Gastrocnemius medialis (tissue), 4 donors: ENCODE data around the gene TRPC4. TPM values are rescaled to one million over a fixed set of nuclear protein-coding genes. Genes with fewer than 3 reads are reported as not detected.

Experiments
- ATAC-seq, 2 donors: fragments of 150-250 bp; one replicate each; pipeline ENCODE4 v1.9.1; 2016
- DNase-seq, 2 donors: peaks; one replicate each; pipeline ENCODE4 v3.0.0-alpha.2; 2019
- H3K27ac ChIP-seq, 4 donors: fragments of 200-600 bp; sonication (generic); 1 replicate in 1 of 4; 2 replicates in 3 of 4; pipeline ENCODE4 v1.5.1; 2016 to 2018; ENCODE audit warnings: mild to moderate bottlenecking in 2 of 4, moderate library complexity in 1 of 4
- H3K27me3 ChIP-seq, 3 donors: fragments of 200-600 bp; sonication (generic) in 2 of 3; 1 replicate in 1 of 3; 2 replicates in 2 of 3; pipeline versions ENCODE4 v1.5.1 to v1.6.0; 2016 to 2019; ENCODE audit warnings: mild to moderate bottlenecking in 1 of 3, moderate library complexity in 1 of 3
- H3K36me3 ChIP-seq, 2 donors: fragments of 200-600 bp; sonication (generic) in 1 of 2; one replicate each; pipeline ENCODE4 v1.5.1; 2017 to 2018
- H3K4me1 ChIP-seq, 2 donors: fragments of 200-600 bp; sonication (generic) in 1 of 2; one replicate each; pipeline ENCODE4 v1.5.1; 2016 to 2017; ENCODE audit warnings: mild to moderate bottlenecking in 2 of 2
- H3K4me3 ChIP-seq, 4 donors: fragments of 200-600 bp; sonication (generic) in 3 of 4; 1 replicate in 1 of 4; 2 replicates in 3 of 4; pipeline ENCODE4 v1.5.1; 2016 to 2019; ENCODE audit warnings: mild to moderate bottlenecking in 2 of 4
- H3K9me3 ChIP-seq, 3 donors: fragments of 200-600 bp; sonication (generic) in 2 of 3; 1 replicate in 1 of 3; 2 replicates in 2 of 3; pipeline ENCODE4 v1.5.1; 2016 to 2019
- POLR2A ChIP-seq, 2 donors: fragments of 450-650 bp; IDR thresholded peaks; one replicate each; pipeline ENCODE4 v1.6.1; 2017; ENCODE audit warnings: antibody characterized with exemption in 2 of 2, mild to moderate bottlenecking in 2 of 2, moderate library complexity in 2 of 2
- in situ Hi-C, 4 donors: fragments of 200-750 bp; cut with MboI; loops; one replicate each; pipeline versions ENCODE4 v1.15.0 to v1.8.0; 2017; ENCODE audit warnings: low sequenced_read_pairs in 4 of 4
- intact Hi-C: fragments of 100-400 bp; cut with DNase I; formaldehyde crosslinking; loops from one replicate; pipeline ENCODE4 v1.15.1; 2023; ENCODE audit warnings: low total_unique reads
- total RNA-seq, 4 donors: library from RNA; depleted of rRNA; stranded (reverse); fragments of >200 nt; gene quantifications; one replicate each; pipeline versions ENCODE4 v1.1.0 to v1.2.3, GENCODE V29; 2016
- TF ChIP-seq, protein P1 (sequence below), 5 experiments: fragments of 450-650 bp in 3 of 5; fragments of 200-600 bp in 2 of 5; sonication (generic) in 2 of 5; IDR thresholded peaks in 4 of 5; conservative IDR thresholded peaks in 1 of 5; 1 replicate in 4 of 5; 2 replicates in 1 of 5; pipeline ENCODE4 v1.5.1; 2016 to 2019; ENCODE audit warnings: antibody characterized with exemption in 5 of 5, mild to moderate bottlenecking in 3 of 5, moderate library complexity in 3 of 5

TRPC4 gene
- total RNA-seq, 4 donors from 2014 or later: 0.20 to 0.75 (median 0.27) TPM; not detected in 1

DNA sequence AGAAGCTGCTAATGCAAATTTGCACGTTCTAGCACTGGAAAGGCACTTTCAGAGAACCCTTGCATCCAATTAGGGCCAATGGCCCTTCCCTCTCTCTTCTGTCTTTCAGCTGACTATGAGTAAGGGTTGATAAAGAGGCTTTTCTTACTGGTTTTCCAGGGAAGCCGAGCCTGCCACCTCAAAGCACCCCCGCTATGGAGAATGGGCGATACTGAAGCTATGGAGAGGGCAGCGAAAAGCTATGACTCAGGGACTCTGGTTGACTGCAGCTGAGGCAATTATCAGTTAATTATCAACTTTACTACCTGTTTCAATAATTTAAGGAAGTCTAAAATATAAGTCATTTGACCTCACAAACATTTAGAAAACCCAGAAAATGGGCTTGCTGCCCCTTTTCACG lies 115.8 kb downstream of the TRPC4 start:
- Histone ChIP-seq H3K36me3 (no peaks in the 10 kb centered on the region), H3K27me3 (no peaks in the 10 kb centered on the region), H3K4me1 (no peaks in the 10 kb centered on the region), H3K9me3 (no peaks in the 10 kb centered on the region), H3K27ac (no peak overlapping the region), H3K4me3 (no peak overlapping the region)
- in situ Hi-C loops: no loop called here
- no peak for ATAC-seq
- TF ChIP-seq, protein P1, sequence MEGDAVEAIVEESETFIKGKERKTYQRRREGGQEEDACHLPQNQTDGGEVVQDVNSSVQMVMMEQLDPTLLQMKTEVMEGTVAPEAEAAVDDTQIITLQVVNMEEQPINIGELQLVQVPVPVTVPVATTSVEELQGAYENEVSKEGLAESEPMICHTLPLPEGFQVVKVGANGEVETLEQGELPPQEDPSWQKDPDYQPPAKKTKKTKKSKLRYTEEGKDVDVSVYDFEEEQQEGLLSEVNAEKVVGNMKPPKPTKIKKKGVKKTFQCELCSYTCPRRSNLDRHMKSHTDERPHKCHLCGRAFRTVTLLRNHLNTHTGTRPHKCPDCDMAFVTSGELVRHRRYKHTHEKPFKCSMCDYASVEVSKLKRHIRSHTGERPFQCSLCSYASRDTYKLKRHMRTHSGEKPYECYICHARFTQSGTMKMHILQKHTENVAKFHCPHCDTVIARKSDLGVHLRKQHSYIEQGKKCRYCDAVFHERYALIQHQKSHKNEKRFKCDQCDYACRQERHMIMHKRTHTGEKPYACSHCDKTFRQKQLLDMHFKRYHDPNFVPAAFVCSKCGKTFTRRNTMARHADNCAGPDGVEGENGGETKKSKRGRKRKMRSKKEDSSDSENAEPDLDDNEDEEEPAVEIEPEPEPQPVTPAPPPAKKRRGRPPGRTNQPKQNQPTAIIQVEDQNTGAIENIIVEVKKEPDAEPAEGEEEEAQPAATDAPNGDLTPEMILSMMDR (IDR thresholded peaks at IDR 0.05 in 4 of 5, conservative IDR thresholded peaks at IDR 0.05 in 1 of 5): no peak
- no peak for TF ChIP-seq POLR2A (IDR thresholded peaks at IDR 0.05)
- no peak for DNase-seq
- intact Hi-C loops: no loop called here

DNA sequence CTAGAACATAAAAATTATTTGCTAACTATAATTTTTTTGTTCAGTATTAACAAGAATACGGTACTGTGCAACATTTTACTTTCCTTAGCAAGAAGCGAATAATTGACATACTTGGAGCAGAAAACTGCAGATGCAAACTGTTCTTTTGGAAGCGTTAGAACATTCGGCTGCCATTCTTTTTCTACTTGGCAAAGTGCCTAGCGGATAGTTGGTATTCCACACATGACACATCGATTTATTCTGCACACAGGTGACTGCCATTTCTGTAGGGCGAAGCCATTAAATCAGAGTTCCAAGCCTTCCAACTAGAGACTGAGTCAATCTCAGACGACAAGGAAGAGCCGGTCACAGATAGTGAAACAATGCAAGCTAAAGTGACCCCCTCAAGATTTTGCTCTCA lies 117.4 kb downstream of the TRPC4 start:
- Histone ChIP-seq H3K4me1 (no peaks in the 10 kb centered on the region), H3K9me3 (no peaks in the 10 kb centered on the region), H3K27me3 (no peaks in the 10 kb centered on the region), H3K36me3 (no peaks in the 10 kb centered on the region), H3K4me3 (no peak overlapping the region), H3K27ac (no peak overlapping the region)
- intact Hi-C loops: no loop called here
- in situ Hi-C loops: no loop called here
- no peak for TF ChIP-seq POLR2A (IDR thresholded peaks at IDR 0.05)
- TF ChIP-seq, protein P1 (IDR thresholded peaks at IDR 0.05 in 4 of 5, conservative IDR thresholded peaks at IDR 0.05 in 1 of 5): no peak
- DNase-seq (no peak), ATAC-seq (no peak)

DNA sequence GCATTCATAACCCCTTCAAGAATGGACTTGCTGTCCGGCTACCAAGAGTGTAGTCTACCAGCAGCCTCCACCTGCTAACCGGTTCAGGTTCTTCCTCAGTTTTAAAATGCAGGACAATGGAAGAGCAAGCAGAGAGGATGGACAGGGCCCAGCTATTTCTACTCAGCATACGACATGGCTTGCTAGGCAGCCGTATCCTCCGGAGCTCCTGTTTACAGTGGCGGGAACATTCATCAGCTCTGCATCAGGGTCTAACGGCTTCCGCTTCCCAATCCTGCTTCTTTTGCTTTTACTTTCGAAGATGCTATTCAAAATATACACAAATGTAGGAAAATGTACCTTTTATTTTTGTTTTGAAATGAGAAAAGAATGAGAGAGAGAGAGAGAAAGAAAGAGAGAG lies 118.5 kb downstream of the TRPC4 start:
- ATAC-seq: no peak
- DNase-seq: no peak
- no peaks in the 10 kb centered on the region for H3K27me3 ChIP-seq
- no peak overlapping the region for H3K4me3 ChIP-seq
- H3K4me1 ChIP-seq: no peaks in the 10 kb centered on the region
- in situ Hi-C loops (no loop called here), intact Hi-C loops (no loop called here)
- H3K27ac ChIP-seq: no peak overlapping the region
- no peaks in the 10 kb centered on the region for H3K36me3 ChIP-seq
- TF ChIP-seq, protein P1 (IDR thresholded peaks at IDR 0.05 in 4 of 5, conservative IDR thresholded peaks at IDR 0.05 in 1 of 5): no peak
- TF ChIP-seq POLR2A (IDR thresholded peaks at IDR 0.05): no peak
- H3K9me3 ChIP-seq: no peaks in the 10 kb centered on the region

DNA sequence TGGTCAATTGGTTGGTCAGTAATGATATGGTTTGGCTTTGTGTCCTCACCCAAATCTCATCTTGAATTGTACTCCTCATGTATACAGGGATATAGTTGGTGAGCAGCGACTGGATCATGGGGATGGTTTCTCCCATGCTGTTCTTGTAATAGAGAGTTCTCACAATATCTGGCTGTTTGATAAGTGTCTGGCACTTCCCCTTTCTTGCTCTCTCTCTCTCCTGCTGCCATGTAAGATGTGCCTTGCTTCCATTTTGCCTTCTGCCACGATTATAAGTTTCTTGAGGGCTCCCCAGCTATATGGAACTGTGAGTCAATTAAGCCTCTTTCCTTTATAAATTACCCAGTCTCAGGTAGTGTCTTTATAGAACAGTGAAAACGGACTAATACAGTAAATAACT lies 120.7 kb downstream of the TRPC4 start:
- TF ChIP-seq, protein P1 (IDR thresholded peaks at IDR 0.05 in 4 of 5, conservative IDR thresholded peaks at IDR 0.05 in 1 of 5): no peak
- TF ChIP-seq POLR2A (IDR thresholded peaks at IDR 0.05): no peak
- no peak for ATAC-seq
- in situ Hi-C loops (no loop called here), intact Hi-C loops (no loop called here)
- no peaks in the 10 kb centered on the region for H3K9me3 ChIP-seq
- H3K27ac ChIP-seq: no peak overlapping the region
- no peak for DNase-seq
- no peaks in the 10 kb centered on the region for H3K27me3 ChIP-seq
- no peak overlapping the region for H3K4me3 ChIP-seq
- H3K36me3 ChIP-seq: no peaks in the 10 kb centered on the region
- H3K4me1 ChIP-seq: no peaks in the 10 kb centered on the region

DNA sequence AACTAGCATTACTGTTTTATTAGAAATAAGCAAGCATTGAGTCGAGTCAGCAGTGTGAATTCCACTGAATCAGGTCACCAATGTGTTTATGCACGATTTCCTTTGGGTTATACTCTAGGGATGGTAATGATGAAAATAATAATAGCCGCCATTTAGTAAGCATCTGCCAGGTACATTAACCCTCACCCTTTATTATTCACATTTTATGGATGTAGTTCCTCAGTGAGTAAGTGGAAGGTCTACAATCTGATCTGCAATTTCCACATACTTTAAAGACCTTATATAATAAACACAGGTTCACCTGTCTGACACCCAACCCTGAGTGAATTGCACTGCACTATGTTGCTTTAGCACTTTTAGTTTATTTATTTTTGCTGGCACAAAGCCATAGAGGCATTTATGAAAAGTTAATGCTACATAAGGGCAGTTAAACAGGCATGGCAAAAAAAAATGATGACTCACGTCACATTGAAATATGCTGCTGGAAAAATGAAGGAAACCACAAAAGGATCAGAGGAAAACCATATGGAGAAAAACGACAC lies 122.4 kb downstream of the TRPC4 start:
- in situ Hi-C loops (no loop called here), intact Hi-C loops (no loop called here)
- Histone ChIP-seq H3K4me3 (no peak overlapping the region), H3K27ac (no peak overlapping the region), H3K36me3 (no peaks in the 10 kb centered on the region), H3K9me3 (no peaks in the 10 kb centered on the region), H3K4me1 (no peaks in the 10 kb centered on the region), H3K27me3 (no peaks in the 10 kb centered on the region)
- ATAC-seq: no peak
- DNase-seq: no peak
- no peak for TF ChIP-seq POLR2A (IDR thresholded peaks at IDR 0.05)
- TF ChIP-seq, protein P1 (IDR thresholded peaks at IDR 0.05 in 4 of 5, conservative IDR thresholded peaks at IDR 0.05 in 1 of 5): no peak
